Liver (tissue), 9 donors: ENCODE results near the gene NEK6. TPM values are rescaled to one million over a fixed set of nuclear protein-coding genes. Genes with fewer than 3 reads are reported as not detected.

ENCODE experiments used
- DNase-seq: peaks from one replicate; pipeline ENCODE4 v3.0.0-alpha.2; 2017; ENCODE audit warnings: low spot score
- H3K27ac ChIP-seq, 2 donors: one replicate each; pipeline ENCODE4 v1.7.0; 2013; ENCODE audit warnings: inconsistent platforms in 2 of 2, low read length in 2 of 2, control low read depth in 1 of 2, low read depth in 1 of 2, mild to moderate bottlenecking in 1 of 2
- H3K27me3 ChIP-seq, 4 donors: one replicate each; pipeline versions ENCODE4 v1.6.1 to v1.7.0; 2013; ENCODE audit warnings: low read length in 3 of 4, inconsistent platforms in 1 of 4, mild to moderate bottlenecking in 1 of 4, moderate library complexity in 1 of 4; ENCODE audit not compliant: control insufficient read depth in 4 of 4, insufficient read depth in 4 of 4
- H3K36me3 ChIP-seq, 4 donors: one replicate each; pipeline versions ENCODE4 v1.6.1 to v1.7.0; 2013; ENCODE audit warnings: low read length in 3 of 4, mild to moderate bottlenecking in 3 of 4, low read depth in 1 of 4, moderate library complexity in 1 of 4; ENCODE audit not compliant: control insufficient read depth in 4 of 4, insufficient read depth in 3 of 4
- H3K4me1 ChIP-seq, 4 donors: one replicate each; pipeline versions ENCODE4 v1.6.1 to v1.7.0; 2013; ENCODE audit warnings: low read length in 3 of 4, mild to moderate bottlenecking in 3 of 4, moderate library complexity in 1 of 4; ENCODE audit not compliant: control insufficient read depth in 4 of 4, insufficient read depth in 4 of 4
- H3K4me3 ChIP-seq, 3 donors: one replicate each; pipeline versions ENCODE4 v1.6.1 to v1.7.0; 2013; ENCODE audit warnings: low read length in 3 of 3, control low read depth in 1 of 3, low read depth in 1 of 3, mild to moderate bottlenecking in 1 of 3
- H3K9ac ChIP-seq, 2 donors: one replicate each; pipeline ENCODE4 v1.7.0; 2013; ENCODE audit warnings: low read length in 2 of 2, mild to moderate bottlenecking in 2 of 2, moderate library complexity in 2 of 2, control low read depth in 1 of 2, low read depth in 1 of 2
- H3K9me3 ChIP-seq, 4 donors: one replicate each; pipeline versions ENCODE4 v1.6.1 to v1.7.0; 2013; ENCODE audit warnings: low read length in 3 of 4; ENCODE audit not compliant: control insufficient read depth in 4 of 4
- EGR1 ChIP-seq, 2 donors: IDR thresholded peaks; 2 replicates each; pipeline ENCODE4 v1.6.1; 2016 to 2018; ENCODE audit warnings: antibody characterized with exemption in 2 of 2, low read depth in 2 of 2
- FOXA1 ChIP-seq: IDR thresholded peaks from 2 replicates; pipeline ENCODE4 v1.6.1; 2016; ENCODE audit warnings: antibody characterized with exemption
- FOXA2 ChIP-seq: IDR thresholded peaks from 2 replicates; pipeline ENCODE4 v1.6.1; 2016; ENCODE audit warnings: antibody characterized with exemption
- GABPA ChIP-seq, 2 donors: IDR thresholded peaks in 1 of 2; conservative IDR thresholded peaks in 1 of 2; 2 replicates each; pipeline ENCODE4 v1.6.1; 2016; ENCODE audit warnings: antibody characterized with exemption in 2 of 2, mild to moderate bottlenecking in 1 of 2, moderate library complexity in 1 of 2
- HNF4A ChIP-seq, 2 donors: conservative IDR thresholded peaks; 2 replicates each; pipeline ENCODE4 v1.6.1; 2016; ENCODE audit warnings: antibody characterized with exemption in 2 of 2, mild to moderate bottlenecking in 2 of 2
- HNF4G ChIP-seq: IDR thresholded peaks from 2 replicates; pipeline ENCODE4 v1.6.1; 2016; ENCODE audit warnings: antibody characterized with exemption
- JUND ChIP-seq, 2 donors: IDR thresholded peaks; 2 replicates each; pipeline ENCODE4 v1.6.1; 2016; ENCODE audit warnings: antibody characterized with exemption in 2 of 2
- RAD21 ChIP-seq, 2 donors: IDR thresholded peaks; 2 replicates each; pipeline ENCODE4 v1.6.1; 2016; ENCODE audit warnings: antibody characterized with exemption in 2 of 2, mild to moderate bottlenecking in 2 of 2
- TAF1 ChIP-seq: conservative IDR thresholded peaks from 2 replicates; pipeline ENCODE4 v1.6.1; 2016; ENCODE audit warnings: antibody characterized with exemption, mild to moderate bottlenecking
- YY1 ChIP-seq: IDR thresholded peaks from 2 replicates; pipeline ENCODE4 v1.6.1; 2016; ENCODE audit warnings: antibody characterized with exemption, mild to moderate bottlenecking
- WGBS: extraction: QIAGEN DNeasy Blood & Tissue Kit; methylation state at CpG from one replicate; pipeline ENCODE4 v1.1.7; 2013; 5-methylcytosine and 5-hydroxymethylcytosine counted together
- polyA plus RNA-seq, 2 donors: library from polyadenylated mRNA; stranded (reverse) in 1 of 2; unstranded in 1 of 2; fragments of 200-250 nt in 1 of 2; fragments of >200 nt in 1 of 2; fragmentation: Nextera tagmentation in 1 of 2; extraction: Ambion mirVana in 1 of 2; gene quantifications; one replicate each; pipeline versions ENCODE4 v1.2.1 to v1.2.3, GENCODE V29; 2013 to 2015
- total RNA-seq, 2 donors: library from RNA; depleted of rRNA; stranded (reverse); fragments of >200 nt; gene quantifications; one replicate each; pipeline ENCODE4 v1.2.3, GENCODE V29; 2014
- TF ChIP-seq, protein P1 (sequence below): fragments of 150-350 bp; IDR thresholded peaks from 2 replicates; pipeline ENCODE4 v1.5.1; 2017; ENCODE audit warnings: improper control_type of control experiment, low read depth, low read length; ENCODE audit not compliant: missing input control
- TF ChIP-seq, protein P2 (sequence below): IDR thresholded peaks from 2 replicates; pipeline ENCODE4 v1.6.1; 2016; ENCODE audit warnings: antibody characterized with exemption
- TF ChIP-seq, protein P3 (sequence below): IDR thresholded peaks from 2 replicates; pipeline ENCODE4 v1.6.1; 2016; ENCODE audit warnings: antibody characterized with exemption, mild to moderate bottlenecking
- TF ChIP-seq, protein P4 (sequence below): IDR thresholded peaks from 2 replicates; pipeline ENCODE4 v1.6.1; 2016; ENCODE audit warnings: antibody characterized with exemption
- donor health status: healthy.
- donor health status: healthy.
- donor health status: healthy.
- donor health status: healthy.
- donor health status: healthy.

The NEK6 gene
- total and polyA plus RNA-seq, 4 donors, result 32.5 to 49.7 (median 42.5) TPM

DNA sequence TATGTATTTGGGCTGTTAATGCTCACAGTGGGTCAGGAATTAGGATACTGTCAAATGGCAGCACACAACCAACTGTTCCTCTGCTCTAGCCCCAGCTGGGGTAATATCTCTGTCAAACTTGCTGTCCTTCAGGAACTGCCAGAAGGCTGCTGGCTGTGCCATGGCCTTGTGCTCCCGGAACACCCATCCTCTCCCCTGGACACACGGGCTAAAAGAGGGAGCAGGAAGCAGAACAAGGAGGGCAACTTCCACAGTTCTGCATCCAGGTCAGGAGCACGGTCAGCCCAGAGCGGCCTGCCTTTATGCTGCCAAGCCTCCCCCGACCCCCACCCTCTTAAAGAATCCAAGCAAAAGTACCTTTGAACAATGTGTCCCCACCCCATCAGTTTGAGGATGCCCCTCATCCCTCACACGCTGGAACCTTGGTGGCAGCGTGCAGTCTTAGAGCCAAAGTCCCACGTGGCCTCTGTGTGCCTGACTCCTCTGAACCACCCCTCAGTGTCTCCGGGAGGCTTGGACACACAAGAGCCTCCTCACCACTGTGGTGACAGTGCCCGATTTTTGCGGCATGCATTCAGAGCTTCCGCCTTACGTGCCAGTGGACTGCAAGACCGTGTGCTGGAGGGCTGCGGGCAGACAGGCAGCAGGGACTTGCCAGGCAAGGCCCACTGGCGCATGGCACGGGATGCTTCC lies 96.7 kb downstream of the NEK6 start:
- Histone ChIP-seq H3K27me3 (no peaks in the 10 kb centered on the region), H3K36me3 (peaks cover 3 to 58% (median 40%) of the 10 kb centered on the region in 4 donors), H3K4me3 (no peak overlapping the region), H3K27ac (no peak overlapping the region), H3K9ac (no peak overlapping the region), H3K4me1 (peaks cover 0 to 18% (median 14%) of the 10 kb centered on the region in 4 donors), H3K9me3 (no peaks in the 10 kb centered on the region)
- WGBS, result 94% methylated on average over 17 of the region's 17 CpGs
- no peak for DNase-seq
- no peak for TF ChIP-seq EGR1 (IDR thresholded peaks at IDR 0.05; ENCODE audit: low read depth in 2 of 2)
- TF ChIP-seq, protein P1, sequence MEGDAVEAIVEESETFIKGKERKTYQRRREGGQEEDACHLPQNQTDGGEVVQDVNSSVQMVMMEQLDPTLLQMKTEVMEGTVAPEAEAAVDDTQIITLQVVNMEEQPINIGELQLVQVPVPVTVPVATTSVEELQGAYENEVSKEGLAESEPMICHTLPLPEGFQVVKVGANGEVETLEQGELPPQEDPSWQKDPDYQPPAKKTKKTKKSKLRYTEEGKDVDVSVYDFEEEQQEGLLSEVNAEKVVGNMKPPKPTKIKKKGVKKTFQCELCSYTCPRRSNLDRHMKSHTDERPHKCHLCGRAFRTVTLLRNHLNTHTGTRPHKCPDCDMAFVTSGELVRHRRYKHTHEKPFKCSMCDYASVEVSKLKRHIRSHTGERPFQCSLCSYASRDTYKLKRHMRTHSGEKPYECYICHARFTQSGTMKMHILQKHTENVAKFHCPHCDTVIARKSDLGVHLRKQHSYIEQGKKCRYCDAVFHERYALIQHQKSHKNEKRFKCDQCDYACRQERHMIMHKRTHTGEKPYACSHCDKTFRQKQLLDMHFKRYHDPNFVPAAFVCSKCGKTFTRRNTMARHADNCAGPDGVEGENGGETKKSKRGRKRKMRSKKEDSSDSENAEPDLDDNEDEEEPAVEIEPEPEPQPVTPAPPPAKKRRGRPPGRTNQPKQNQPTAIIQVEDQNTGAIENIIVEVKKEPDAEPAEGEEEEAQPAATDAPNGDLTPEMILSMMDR, result no peak
- TF ChIP-seq GABPA (IDR thresholded peaks at IDR 0.05 in 1 of 2, conservative IDR thresholded peaks at IDR 0.05 in 1 of 2), result no peak

DNA sequence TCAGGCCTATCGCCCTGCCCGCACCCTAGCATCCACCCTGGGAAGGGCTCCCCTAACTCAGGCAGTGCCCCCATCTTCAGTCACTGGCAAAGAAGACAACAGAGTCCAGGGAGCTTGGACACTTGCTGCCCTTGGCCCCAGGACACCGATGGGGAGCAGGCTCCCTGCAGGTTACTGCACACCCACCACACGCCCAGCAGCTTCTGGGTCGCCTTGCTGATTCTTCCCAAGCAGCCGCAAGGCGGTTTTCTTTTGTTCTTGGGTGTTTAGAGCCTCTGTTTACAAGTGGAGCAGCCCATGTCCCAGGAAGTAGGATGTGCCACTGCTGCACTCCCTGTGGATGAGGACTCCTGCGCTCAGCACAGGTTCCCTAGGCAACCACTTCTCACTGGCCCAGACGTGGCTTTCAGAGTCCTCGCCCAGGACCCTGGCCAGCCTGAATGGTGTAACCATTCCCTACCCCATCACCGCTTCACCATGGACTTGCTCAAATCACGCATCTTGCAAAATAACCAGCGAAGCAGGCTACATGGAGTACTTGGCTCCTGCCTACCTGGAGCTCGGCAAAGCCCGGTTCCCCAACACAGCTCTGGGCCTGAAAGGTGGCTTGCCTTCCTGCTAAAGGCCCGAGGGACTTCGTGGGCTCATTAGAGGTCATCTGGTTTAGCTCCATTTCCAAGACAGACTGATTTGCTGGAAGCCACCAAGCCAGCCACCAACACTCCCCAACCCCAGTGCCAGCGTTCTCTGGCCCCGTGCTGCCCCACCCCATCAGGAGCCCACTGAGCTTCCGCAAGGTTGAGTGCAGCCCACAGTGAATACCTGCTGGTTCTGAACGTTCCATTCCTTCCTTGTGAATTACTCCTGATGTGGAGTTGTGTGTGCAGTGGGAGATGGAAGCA lies 97.5 kb downstream of the NEK6 start:
- WGBS, result 93% methylated on average over 21 of the region's 21 CpGs

More for the DNA sequence above, 97.5 kb downstream of the NEK6 start:
- TF ChIP-seq FOXA2, result no peak
- no peak for TF ChIP-seq YY1
- TF ChIP-seq, protein P2, sequence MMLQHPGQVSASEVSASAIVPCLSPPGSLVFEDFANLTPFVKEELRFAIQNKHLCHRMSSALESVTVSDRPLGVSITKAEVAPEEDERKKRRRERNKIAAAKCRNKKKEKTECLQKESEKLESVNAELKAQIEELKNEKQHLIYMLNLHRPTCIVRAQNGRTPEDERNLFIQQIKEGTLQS, result no peak
- TF ChIP-seq JUND (IDR thresholded peaks at IDR 0.05), result no peak
- TF ChIP-seq FOXA1, result no peak
- TF ChIP-seq RAD21 (IDR thresholded peaks at IDR 0.05), result no peak
- TF ChIP-seq, protein P3, sequence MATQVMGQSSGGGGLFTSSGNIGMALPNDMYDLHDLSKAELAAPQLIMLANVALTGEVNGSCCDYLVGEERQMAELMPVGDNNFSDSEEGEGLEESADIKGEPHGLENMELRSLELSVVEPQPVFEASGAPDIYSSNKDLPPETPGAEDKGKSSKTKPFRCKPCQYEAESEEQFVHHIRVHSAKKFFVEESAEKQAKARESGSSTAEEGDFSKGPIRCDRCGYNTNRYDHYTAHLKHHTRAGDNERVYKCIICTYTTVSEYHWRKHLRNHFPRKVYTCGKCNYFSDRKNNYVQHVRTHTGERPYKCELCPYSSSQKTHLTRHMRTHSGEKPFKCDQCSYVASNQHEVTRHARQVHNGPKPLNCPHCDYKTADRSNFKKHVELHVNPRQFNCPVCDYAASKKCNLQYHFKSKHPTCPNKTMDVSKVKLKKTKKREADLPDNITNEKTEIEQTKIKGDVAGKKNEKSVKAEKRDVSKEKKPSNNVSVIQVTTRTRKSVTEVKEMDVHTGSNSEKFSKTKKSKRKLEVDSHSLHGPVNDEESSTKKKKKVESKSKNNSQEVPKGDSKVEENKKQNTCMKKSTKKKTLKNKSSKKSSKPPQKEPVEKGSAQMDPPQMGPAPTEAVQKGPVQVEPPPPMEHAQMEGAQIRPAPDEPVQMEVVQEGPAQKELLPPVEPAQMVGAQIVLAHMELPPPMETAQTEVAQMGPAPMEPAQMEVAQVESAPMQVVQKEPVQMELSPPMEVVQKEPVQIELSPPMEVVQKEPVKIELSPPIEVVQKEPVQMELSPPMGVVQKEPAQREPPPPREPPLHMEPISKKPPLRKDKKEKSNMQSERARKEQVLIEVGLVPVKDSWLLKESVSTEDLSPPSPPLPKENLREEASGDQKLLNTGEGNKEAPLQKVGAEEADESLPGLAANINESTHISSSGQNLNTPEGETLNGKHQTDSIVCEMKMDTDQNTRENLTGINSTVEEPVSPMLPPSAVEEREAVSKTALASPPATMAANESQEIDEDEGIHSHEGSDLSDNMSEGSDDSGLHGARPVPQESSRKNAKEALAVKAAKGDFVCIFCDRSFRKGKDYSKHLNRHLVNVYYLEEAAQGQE, result no peak
- TF ChIP-seq HNF4G, result no peak
- TF ChIP-seq EGR1 (IDR thresholded peaks at IDR 0.05; ENCODE audit: low read depth in 2 of 2), result no peak
- no peak for TF ChIP-seq GABPA (IDR thresholded peaks at IDR 0.05 in 1 of 2, conservative IDR thresholded peaks at IDR 0.05 in 1 of 2)
- no peak for TF ChIP-seq TAF1
- no peak for TF ChIP-seq HNF4A (conservative IDR thresholded peaks at IDR 0.05)
- TF ChIP-seq, protein P4, sequence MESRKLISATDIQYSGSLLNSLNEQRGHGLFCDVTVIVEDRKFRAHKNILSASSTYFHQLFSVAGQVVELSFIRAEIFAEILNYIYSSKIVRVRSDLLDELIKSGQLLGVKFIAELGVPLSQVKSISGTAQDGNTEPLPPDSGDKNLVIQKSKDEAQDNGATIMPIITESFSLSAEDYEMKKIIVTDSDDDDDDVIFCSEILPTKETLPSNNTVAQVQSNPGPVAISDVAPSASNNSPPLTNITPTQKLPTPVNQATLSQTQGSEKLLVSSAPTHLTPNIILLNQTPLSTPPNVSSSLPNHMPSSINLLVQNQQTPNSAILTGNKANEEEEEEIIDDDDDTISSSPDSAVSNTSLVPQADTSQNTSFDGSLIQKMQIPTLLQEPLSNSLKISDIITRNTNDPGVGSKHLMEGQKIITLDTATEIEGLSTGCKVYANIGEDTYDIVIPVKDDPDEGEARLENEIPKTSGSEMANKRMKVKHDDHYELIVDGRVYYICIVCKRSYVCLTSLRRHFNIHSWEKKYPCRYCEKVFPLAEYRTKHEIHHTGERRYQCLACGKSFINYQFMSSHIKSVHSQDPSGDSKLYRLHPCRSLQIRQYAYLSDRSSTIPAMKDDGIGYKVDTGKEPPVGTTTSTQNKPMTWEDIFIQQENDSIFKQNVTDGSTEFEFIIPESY, result no peak
- Histone ChIP-seq H3K4me3 (no peak overlapping the region), H3K27ac (no peak overlapping the region), H3K9me3 (no peaks in the 10 kb centered on the region), H3K27me3 (no peaks in the 10 kb centered on the region), H3K9ac (no peak overlapping the region), H3K36me3 (peaks cover 3 to 56% (median 34%) of the 10 kb centered on the region in 4 donors), H3K4me1 (peaks cover 0 to 20% (median 12%) of the 10 kb centered on the region in 4 donors)
- DNase-seq, result no peak
